ENCODE results near the gene WDR27.

DNA sequence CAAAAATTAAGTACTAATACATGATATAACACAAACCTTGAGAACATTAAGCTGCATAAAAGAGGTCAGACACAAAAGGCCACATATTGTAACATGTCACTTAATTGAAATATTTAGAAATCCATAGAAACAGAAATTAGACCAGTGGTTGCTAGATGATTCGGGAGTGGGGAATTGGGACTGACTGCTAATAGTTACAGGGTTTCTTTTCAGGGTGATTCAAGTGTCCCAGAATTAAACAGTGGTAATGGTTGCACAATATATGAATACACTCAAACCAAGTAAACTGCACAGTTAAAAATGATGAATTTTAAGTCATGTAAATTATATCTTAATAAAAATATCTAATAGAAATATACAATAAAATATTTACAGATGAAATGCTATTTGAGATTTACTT, 174.5 kb downstream of the WDR27 start:
- TF ChIP-seq, protein P1, sequence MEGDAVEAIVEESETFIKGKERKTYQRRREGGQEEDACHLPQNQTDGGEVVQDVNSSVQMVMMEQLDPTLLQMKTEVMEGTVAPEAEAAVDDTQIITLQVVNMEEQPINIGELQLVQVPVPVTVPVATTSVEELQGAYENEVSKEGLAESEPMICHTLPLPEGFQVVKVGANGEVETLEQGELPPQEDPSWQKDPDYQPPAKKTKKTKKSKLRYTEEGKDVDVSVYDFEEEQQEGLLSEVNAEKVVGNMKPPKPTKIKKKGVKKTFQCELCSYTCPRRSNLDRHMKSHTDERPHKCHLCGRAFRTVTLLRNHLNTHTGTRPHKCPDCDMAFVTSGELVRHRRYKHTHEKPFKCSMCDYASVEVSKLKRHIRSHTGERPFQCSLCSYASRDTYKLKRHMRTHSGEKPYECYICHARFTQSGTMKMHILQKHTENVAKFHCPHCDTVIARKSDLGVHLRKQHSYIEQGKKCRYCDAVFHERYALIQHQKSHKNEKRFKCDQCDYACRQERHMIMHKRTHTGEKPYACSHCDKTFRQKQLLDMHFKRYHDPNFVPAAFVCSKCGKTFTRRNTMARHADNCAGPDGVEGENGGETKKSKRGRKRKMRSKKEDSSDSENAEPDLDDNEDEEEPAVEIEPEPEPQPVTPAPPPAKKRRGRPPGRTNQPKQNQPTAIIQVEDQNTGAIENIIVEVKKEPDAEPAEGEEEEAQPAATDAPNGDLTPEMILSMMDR (IDR thresholded peaks at IDR 0.05; ENCODE audit: low read length) = no peak
- TF ChIP-seq EZH2 (IDR thresholded peaks at IDR 0.05; ENCODE audit: borderline replicate concordance, low read length) = no peak
